Colonic mucosa (tissue), 4 donors: ENCODE measurements around the gene MAN1A1. TPM values are rescaled to one million over a fixed set of nuclear protein-coding genes. Genes with fewer than 3 reads are reported as not detected.

Experiments used
- DNase-seq: peaks from one replicate; pipeline ENCODE4 v3.0.0-alpha.2; 2020
- H3K27ac ChIP-seq: fragments of 200-600 bp; one replicate; pipeline ENCODE4 v1.8.0; 2021
- H3K27me3 ChIP-seq: fragments of 200-600 bp; one replicate; pipeline ENCODE4 v1.8.0; 2021
- H3K36me3 ChIP-seq: fragments of 200-600 bp; one replicate; pipeline ENCODE4 v1.8.0; 2021
- H3K4me1 ChIP-seq: fragments of 200-600 bp; one replicate; pipeline ENCODE4 v1.8.0; 2021; ENCODE audit warnings: mild to moderate bottlenecking
- H3K4me3 ChIP-seq: fragments of 200-600 bp; one replicate; pipeline ENCODE4 v1.8.0; 2021
- H3K9ac ChIP-seq, 2 donors: one replicate each; pipeline ENCODE4 v1.7.0; 2013; ENCODE audit warnings: control low read depth in 2 of 2, low read depth in 2 of 2, low read length in 2 of 2
- H3K9me3 ChIP-seq: fragments of 200-600 bp; one replicate; pipeline ENCODE4 v1.8.0; 2021
- CTCF ChIP-seq: fragments of 200-600 bp; IDR thresholded peaks from one replicate; pipeline ENCODE4 v1.8.0; 2022; ENCODE audit warnings: antibody characterized with exemption, mild to moderate bottlenecking
- intact Hi-C: fragments of 100-400 bp; cut with DNase I; formaldehyde crosslinking; loops from one replicate; pipeline ENCODE4 v1.14.1; 2022
- total RNA-seq, 2 donors: library from RNA; stranded (reverse); fragmentation: NEBNext Ultra II Directional in 1 of 2; extraction: Animal tissue kit (Norgen Biotek cat#: 25700) in 1 of 2; gene quantifications; one replicate each; pipeline ENCODE4 v1.2.1, GENCODE V29; 2021
- donor health status: healthy.
- donor health status: DM: no; HTN: no; CAD: no.
- donor health status: DM: no; HTN: no; CAD: no.

Gene MAN1A1
- total RNA-seq, 2 donors from 2014 or later: 43.5 to 77.1 TPM

- Histone ChIP-seq H3K27me3 (no peaks in the 10 kb centered on the region), H3K27ac (no peak overlapping the region), H3K9ac (no peak overlapping the region)
These were observed 119.4 kb downstream of the MAN1A1 start for GRCh38 chr6:119230160-119230559.

DNA sequence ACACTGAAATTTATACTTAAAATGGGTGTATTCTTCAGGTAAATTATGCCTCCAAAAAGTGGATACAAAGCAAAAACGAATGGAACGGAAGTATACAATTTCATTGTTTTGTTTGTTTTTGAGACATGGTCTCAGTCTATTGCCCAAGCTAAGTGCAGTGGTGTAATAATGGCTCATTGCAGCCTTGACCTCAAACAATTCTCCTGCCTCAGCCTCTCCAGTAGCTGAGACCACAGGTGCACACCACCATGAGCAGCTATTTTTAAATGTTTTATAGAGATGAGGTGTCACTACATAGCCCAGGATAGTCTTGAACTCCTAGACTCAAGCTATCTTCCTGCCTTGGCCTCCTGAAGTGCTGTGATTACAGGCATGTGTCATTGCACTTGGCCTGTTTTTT lies 122.2 kb downstream of the MAN1A1 start:
- Histone ChIP-seq H3K27ac (no peak overlapping the region), H3K9ac (no peak overlapping the region), H3K27me3 (no peaks in the 10 kb centered on the region), H3K4me3 (no peak overlapping the region), H3K36me3 (no peaks in the 10 kb centered on the region), H3K9me3 (no peaks in the 10 kb centered on the region), H3K4me1 (no peaks in the 10 kb centered on the region)
- DNase-seq: no peak
- intact Hi-C loops: no loop called here
- no peak for TF ChIP-seq CTCF

More at GRCh38 chr6:119230160-119230559, 119.4 kb downstream of the MAN1A1 start:
- no peak for DNase-seq
- Histone ChIP-seq H3K36me3 (no peaks in the 10 kb centered on the region), H3K4me1 (no peaks in the 10 kb centered on the region), H3K4me3 (no peak overlapping the region), H3K9me3 (no peaks in the 10 kb centered on the region)
- no peak for TF ChIP-seq CTCF
- intact Hi-C loops: no loop called here

DNA sequence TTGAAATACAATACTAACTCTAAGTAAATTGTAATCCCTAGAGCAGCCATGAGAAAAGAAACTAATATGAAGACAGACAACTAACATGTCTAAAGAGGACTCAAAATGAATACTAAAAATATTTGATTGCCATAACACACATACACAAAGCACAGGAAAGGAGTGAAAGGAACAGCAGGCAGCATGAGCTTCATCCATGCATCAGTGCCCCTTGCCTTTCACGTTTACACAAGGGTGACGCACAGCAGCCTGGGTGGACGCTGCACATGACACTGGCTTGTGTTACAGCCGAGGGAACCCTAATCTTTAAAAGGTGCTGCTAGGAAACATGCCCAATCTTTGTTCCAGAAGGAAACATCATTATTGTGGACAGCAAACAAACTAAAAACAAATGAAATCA lies 123.5 kb downstream of the MAN1A1 start:
- Histone ChIP-seq H3K27ac (no peak overlapping the region), H3K9me3 (no peaks in the 10 kb centered on the region), H3K36me3 (no peaks in the 10 kb centered on the region), H3K4me1 (no peaks in the 10 kb centered on the region), H3K9ac (no peak overlapping the region), H3K4me3 (no peak overlapping the region), H3K27me3 (no peaks in the 10 kb centered on the region)
- no peak for TF ChIP-seq CTCF
- intact Hi-C loops: no loop called here
- no peak for DNase-seq

DNA sequence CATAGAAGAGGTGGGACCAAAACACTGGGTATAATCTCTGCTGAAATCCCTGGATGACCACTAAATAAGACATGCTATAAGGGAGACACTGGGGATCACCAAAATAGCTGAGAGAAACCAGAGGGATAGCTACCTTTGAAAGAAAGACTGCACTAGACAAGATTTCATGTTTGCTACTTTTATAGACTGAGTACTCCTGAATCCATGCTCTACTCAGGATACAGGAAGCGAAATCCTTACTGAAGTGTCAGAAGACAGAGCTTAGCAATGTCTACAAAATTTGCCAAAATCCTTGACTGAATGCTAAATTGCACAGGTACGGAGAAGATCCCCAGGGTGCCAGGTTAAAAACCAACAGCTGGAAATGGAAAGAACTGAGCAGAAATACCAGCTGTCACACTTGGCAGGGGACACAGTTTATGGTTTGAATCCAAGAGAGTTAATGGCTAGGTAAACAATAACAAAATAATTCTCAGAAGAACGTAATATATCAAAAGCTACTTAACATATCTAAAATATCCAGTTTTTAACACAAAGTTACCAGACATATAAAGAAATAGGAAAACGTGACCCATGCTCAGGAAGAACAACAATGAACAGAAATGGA lies 125.4 kb downstream of the MAN1A1 start:
- intact Hi-C loops: no loop called here

GRCh38 chr6:119220452-119220851 lies 129.1 kb downstream of the MAN1A1 start:
- no peak overlapping the region for H3K4me3 ChIP-seq
- H3K4me1 ChIP-seq: no peaks in the 10 kb centered on the region
- no peak for DNase-seq
- H3K36me3 ChIP-seq: no peaks in the 10 kb centered on the region
- intact Hi-C loops: no loop called here
- no peak for TF ChIP-seq CTCF
- no peak overlapping the region for H3K27ac ChIP-seq
- H3K9ac ChIP-seq: no peak overlapping the region
- H3K9me3 ChIP-seq: no peaks in the 10 kb centered on the region
- H3K27me3 ChIP-seq: no peaks in the 10 kb centered on the region

More for the DNA sequence above, 125.4 kb downstream of the MAN1A1 start:
- H3K4me1 ChIP-seq: no peaks in the 10 kb centered on the region
- no peak overlapping the region for H3K27ac ChIP-seq
- no peaks in the 10 kb centered on the region for H3K36me3 ChIP-seq
- H3K9ac ChIP-seq: no peak overlapping the region
- H3K27me3 ChIP-seq: no peaks in the 10 kb centered on the region
- no peaks in the 10 kb centered on the region for H3K9me3 ChIP-seq
- H3K4me3 ChIP-seq: no peak overlapping the region
- TF ChIP-seq CTCF: no peak
- DNase-seq: no peak
